RWPE2 (cell line): Measurements from ENCODE around the gene PIGC.

Experiments
- ATAC-seq: fragments of 200-7000 bp; cut with Tn5 transposase; 3 replicates; pipeline ENCODE4 v1.9.1; 2021; ENCODE audit warnings: low read depth
- DNase-seq: peaks from one replicate; pipeline ENCODE4 v3.0.0-alpha.2; 2020; ENCODE audit warnings: low spot score
- H3K27ac ChIP-seq: fragments of 450-650 bp; 2 replicates; pipeline ENCODE4 v1.5.1; 2017; ENCODE audit warnings: mild to moderate bottlenecking; ENCODE audit not compliant: poor library complexity, severe bottlenecking
- H3K27me3 ChIP-seq: fragments of 250-450 bp; sonication (Bioruptor Pico); 2 replicates; pipeline ENCODE4 v1.5.1; 2021; ENCODE audit warnings: mild to moderate bottlenecking, moderate library complexity; ENCODE audit not compliant: insufficient read depth, poor library complexity, severe bottlenecking
- H3K36me3 ChIP-seq: fragments of 250-450 bp; sonication (Bioruptor Pico); 2 replicates; pipeline ENCODE4 v1.5.1; 2020; ENCODE audit warnings: low read depth, mild to moderate bottlenecking, moderate library complexity
- H3K4me1 ChIP-seq: fragments of 250-450 bp; sonication (Bioruptor Pico); 2 replicates; pipeline ENCODE4 v1.5.1; 2021; ENCODE audit warnings: mild to moderate bottlenecking, moderate library complexity; ENCODE audit not compliant: insufficient read depth, poor library complexity, severe bottlenecking
- H3K4me3 ChIP-seq: fragments of 250-450 bp; sonication (Bioruptor Pico); 2 replicates; pipeline ENCODE4 v1.5.1; 2021; ENCODE audit warnings: mild to moderate bottlenecking, moderate library complexity; ENCODE audit not compliant: severe bottlenecking
- H3K9me3 ChIP-seq: fragments of 250-450 bp; sonication (Bioruptor Pico); 2 replicates; pipeline ENCODE4 v1.5.1; 2021; ENCODE audit warnings: mild to moderate bottlenecking, moderate library complexity; ENCODE audit not compliant: severe bottlenecking
- CTCF ChIP-seq: fragments of 450-650 bp; IDR thresholded peaks from one replicate; pipeline ENCODE4 v1.5.1; 2017; ENCODE audit warnings: mild to moderate bottlenecking, moderate library complexity; ENCODE audit not compliant: poor library complexity, severe bottlenecking

PIGC gene

GRCh38 chr1:172397221-172397620 lies 46.6 kb downstream of the PIGC start:
- Histone ChIP-seq H3K36me3 (no peaks in the 10 kb centered on the region), H3K9me3 (no peaks in the 10 kb centered on the region), H3K4me3 (no peak overlapping the region), H3K27ac (no peak overlapping the region), H3K27me3 (no peaks in the 10 kb centered on the region), H3K4me1 (peaks cover 6% of the 10 kb centered on the region)
- peak; percentile 63; the same call in 2 of the 3 replicates for ATAC-seq
- no peak for DNase-seq
- no peak for TF ChIP-seq CTCF

GRCh38 chr1:172395576-172395975 lies 48.3 kb downstream of the PIGC start:
- Histone ChIP-seq H3K36me3 (no peaks in the 10 kb centered on the region), H3K27me3 (no peaks in the 10 kb centered on the region), H3K9me3 (no peaks in the 10 kb centered on the region), H3K27ac (no peak overlapping the region), H3K4me3 (no peak overlapping the region), H3K4me1 (peaks cover 6% of the 10 kb centered on the region)
- no peak for TF ChIP-seq CTCF
- DNase-seq (no peak), ATAC-seq (no peak)

- Histone ChIP-seq H3K27me3 (no peaks in the 10 kb centered on the region), H3K4me3 (no peak overlapping the region), H3K4me1 (peaks cover 6% of the 10 kb centered on the region), H3K27ac (no peak overlapping the region), H3K9me3 (no peaks in the 10 kb centered on the region), H3K36me3 (no peaks in the 10 kb centered on the region)
- TF ChIP-seq CTCF = no peak
- DNase-seq (no peak), ATAC-seq (no peak)
Observed at GRCh38 chr1:172394811-172395210, 49.1 kb downstream of the PIGC start.

- no peaks in the 10 kb centered on the region for H3K9me3 ChIP-seq
- H3K4me1 ChIP-seq = peaks cover 6% of the 10 kb centered on the region
- no peak overlapping the region for H3K4me3 ChIP-seq
- no peaks in the 10 kb centered on the region for H3K36me3 ChIP-seq
- ATAC-seq (0 out of 3 replicates have a peak, but pooled peaks have one; percentile 31), DNase-seq (no peak)
- H3K27ac ChIP-seq = no peak overlapping the region
- TF ChIP-seq CTCF = no peak
- H3K27me3 ChIP-seq = no peaks in the 10 kb centered on the region
Observed at GRCh38 chr1:172394141-172394751, 49.6 kb downstream of the PIGC start.

- peaks cover 6% of the 10 kb centered on the region for H3K4me1 ChIP-seq
Observed at GRCh38 chr1:172393354-172393753, 50.5 kb downstream of the PIGC start.

More at GRCh38 chr1:172393354-172393753, 50.5 kb downstream of the PIGC start:
- ATAC-seq (no peak), DNase-seq (no peak)
- no peak for TF ChIP-seq CTCF
- no peak overlapping the region for H3K4me3 ChIP-seq
- H3K9me3 ChIP-seq = no peaks in the 10 kb centered on the region
- no peak overlapping the region for H3K27ac ChIP-seq
- H3K27me3 ChIP-seq = no peaks in the 10 kb centered on the region
- no peaks in the 10 kb centered on the region for H3K36me3 ChIP-seq
